Mononuclear cell (primary cell): ENCODE data around the gene MOV10. TPM values are rescaled to one million over a fixed set of nuclear protein-coding genes. Genes with fewer than 3 reads are reported as not detected.

Experiments
- H3K27me3 ChIP-seq: 2 replicates; pipeline ENCODE4 v1.6.0; 2011; ENCODE audit warnings: low read length, control low read depth; ENCODE audit not compliant: insufficient read depth
- H3K4me1 ChIP-seq: 2 replicates; pipeline ENCODE4 v1.5.1; 2011; ENCODE audit warnings: mild to moderate bottlenecking, low read length, control low read depth; ENCODE audit not compliant: insufficient read depth
- H3K4me3 ChIP-seq: 2 replicates; pipeline ENCODE4 v1.5.1; 2011; ENCODE audit warnings: mild to moderate bottlenecking, low read length, moderate library complexity
- H3K9me3 ChIP-seq: 2 replicates; pipeline ENCODE4 v1.5.1; 2011; ENCODE audit warnings: low read depth, mild to moderate bottlenecking, control low read depth, low read length
- total RNA-seq: library from RNA; depleted of rRNA; stranded (reverse); fragments of >200 nt; gene quantifications from one replicate; pipeline ENCODE4 v1.2.3, GENCODE V29; 2012

MOV10 gene
- total RNA-seq, 1 donor: 27.2 TPM

- no peaks in the 10 kb centered on the region for H3K4me1 ChIP-seq
- no peak overlapping the region for H3K4me3 ChIP-seq
- H3K27me3 ChIP-seq: no peaks in the 10 kb centered on the region
- H3K9me3 ChIP-seq: no peaks in the 10 kb centered on the region
These were observed 12.9 kb downstream of the MOV10 start for GRCh38 chr1:112687361-112687760.

DNA sequence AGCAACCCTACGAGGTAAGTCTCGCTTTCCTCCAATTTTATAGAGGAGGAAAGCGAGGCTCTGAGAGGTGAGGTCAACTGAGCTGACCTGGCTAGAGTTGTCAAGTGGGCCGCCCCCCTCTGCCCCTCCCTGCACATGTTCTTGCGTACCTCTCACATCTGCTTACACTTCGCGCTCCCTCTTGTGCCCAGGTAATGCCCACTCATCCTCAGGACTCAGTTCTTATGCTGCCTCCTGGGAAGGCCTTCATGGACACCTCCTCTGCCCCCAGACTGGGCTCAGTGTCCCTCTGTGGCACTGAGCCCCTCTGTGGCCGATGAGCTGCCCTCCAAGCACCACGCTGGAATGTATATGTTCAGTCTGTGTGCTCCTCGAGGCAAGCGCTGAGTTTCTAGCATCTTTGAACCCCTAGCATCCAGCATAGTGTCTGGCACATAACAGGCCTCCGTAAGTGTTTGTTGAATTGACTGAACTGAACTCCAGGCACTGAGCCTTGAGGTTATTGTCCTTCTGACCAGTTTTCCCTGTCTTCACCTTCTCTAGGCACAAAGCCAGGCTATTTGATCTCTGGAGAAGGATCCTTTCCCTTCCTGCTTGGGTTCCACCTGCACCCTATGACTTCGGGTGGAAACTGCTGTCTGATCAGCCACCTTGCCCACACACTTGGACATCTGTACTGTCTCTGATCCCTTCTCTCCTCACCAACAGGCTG lies 13.5 kb downstream of the MOV10 start:
- no peaks in the 10 kb centered on the region for H3K4me1 ChIP-seq
- H3K9me3 ChIP-seq: no peaks in the 10 kb centered on the region
- H3K27me3 ChIP-seq: no peaks in the 10 kb centered on the region
- H3K4me3 ChIP-seq: no peak overlapping the region

- Histone ChIP-seq H3K9me3 (no peaks in the 10 kb centered on the region), H3K27me3 (no peaks in the 10 kb centered on the region), H3K4me1 (no peaks in the 10 kb centered on the region), H3K4me3 (no peak overlapping the region)
These were observed 14.3 kb downstream of the MOV10 start for GRCh38 chr1:112688781-112689193.

GRCh38 chr1:112689196-112689841 lies 14.9 kb downstream of the MOV10 start:
- Histone ChIP-seq H3K4me3 (no peak overlapping the region), H3K9me3 (no peaks in the 10 kb centered on the region), H3K4me1 (no peaks in the 10 kb centered on the region), H3K27me3 (no peaks in the 10 kb centered on the region)

- no peaks in the 10 kb centered on the region for H3K27me3 ChIP-seq
- H3K4me1 ChIP-seq: no peaks in the 10 kb centered on the region
- H3K9me3 ChIP-seq: no peaks in the 10 kb centered on the region
- no peak overlapping the region for H3K4me3 ChIP-seq
These were observed 15.4 kb downstream of the MOV10 start for GRCh38 chr1:112689842-112690237.

GRCh38 chr1:112692681-112693080 lies 18.2 kb downstream of the MOV10 start:
- Histone ChIP-seq H3K9me3 (no peaks in the 10 kb centered on the region), H3K27me3 (no peaks in the 10 kb centered on the region), H3K4me1 (no peaks in the 10 kb centered on the region), H3K4me3 (no peak overlapping the region)

- no peaks in the 10 kb centered on the region for H3K4me1 ChIP-seq
- H3K9me3 ChIP-seq: no peaks in the 10 kb centered on the region
- no peaks in the 10 kb centered on the region for H3K27me3 ChIP-seq
- H3K4me3 ChIP-seq: no peak overlapping the region
These were observed 19.4 kb downstream of the MOV10 start for GRCh38 chr1:112693821-112694220.

DNA sequence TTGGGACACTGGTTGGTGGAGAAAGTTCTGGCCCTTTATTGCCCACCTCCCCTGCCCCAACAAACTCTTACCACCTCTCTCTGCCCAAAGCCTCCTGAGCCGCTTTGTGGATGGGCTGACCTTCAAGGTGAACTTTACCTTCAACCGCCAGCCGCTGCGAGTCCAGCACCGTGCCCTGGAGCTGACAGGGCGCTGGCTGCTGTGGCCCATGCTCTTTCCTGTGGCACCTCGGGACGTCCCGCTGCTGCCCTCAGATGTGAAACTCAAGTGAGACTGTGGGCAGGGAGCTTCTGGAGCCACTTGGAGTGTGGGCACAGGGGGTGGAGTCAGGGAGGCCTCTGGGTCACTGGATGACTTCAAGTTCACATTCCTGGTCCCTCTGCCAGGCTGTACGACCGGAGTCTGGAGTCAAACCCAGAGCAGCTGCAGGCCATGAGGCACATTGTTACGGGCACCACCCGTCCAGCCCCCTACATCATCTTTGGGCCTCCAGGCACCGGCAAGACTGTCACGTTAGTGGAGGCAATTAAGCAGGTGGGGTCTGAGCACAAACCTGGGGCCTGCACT lies 20.0 kb downstream of the MOV10 start:
- Histone ChIP-seq H3K4me1 (peaks cover 2% of the 10 kb centered on the region), H3K4me3 (no peak overlapping the region), H3K9me3 (no peaks in the 10 kb centered on the region), H3K27me3 (no peaks in the 10 kb centered on the region)

DNA sequence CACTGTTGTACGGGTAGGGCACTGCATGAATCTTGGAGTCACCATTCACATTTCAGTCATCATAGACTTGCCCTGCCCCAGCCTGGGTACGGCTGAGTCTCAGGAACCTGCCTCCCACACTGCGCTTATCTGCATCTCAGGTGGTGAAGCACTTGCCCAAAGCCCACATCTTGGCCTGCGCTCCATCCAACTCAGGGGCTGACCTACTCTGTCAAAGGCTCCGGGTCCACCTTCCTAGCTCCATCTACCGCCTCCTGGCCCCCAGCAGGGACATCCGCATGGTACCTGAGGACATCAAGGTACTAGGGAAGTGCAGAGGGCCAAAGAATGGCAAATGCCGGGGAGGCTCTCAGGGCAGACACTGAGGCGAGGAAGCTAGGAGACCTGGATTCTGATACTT lies 20.8 kb downstream of the MOV10 start:
- no peak overlapping the region for H3K4me3 ChIP-seq
- H3K9me3 ChIP-seq: no peaks in the 10 kb centered on the region
- no peaks in the 10 kb centered on the region for H3K27me3 ChIP-seq
- peaks cover 10% of the 10 kb centered on the region for H3K4me1 ChIP-seq

DNA sequence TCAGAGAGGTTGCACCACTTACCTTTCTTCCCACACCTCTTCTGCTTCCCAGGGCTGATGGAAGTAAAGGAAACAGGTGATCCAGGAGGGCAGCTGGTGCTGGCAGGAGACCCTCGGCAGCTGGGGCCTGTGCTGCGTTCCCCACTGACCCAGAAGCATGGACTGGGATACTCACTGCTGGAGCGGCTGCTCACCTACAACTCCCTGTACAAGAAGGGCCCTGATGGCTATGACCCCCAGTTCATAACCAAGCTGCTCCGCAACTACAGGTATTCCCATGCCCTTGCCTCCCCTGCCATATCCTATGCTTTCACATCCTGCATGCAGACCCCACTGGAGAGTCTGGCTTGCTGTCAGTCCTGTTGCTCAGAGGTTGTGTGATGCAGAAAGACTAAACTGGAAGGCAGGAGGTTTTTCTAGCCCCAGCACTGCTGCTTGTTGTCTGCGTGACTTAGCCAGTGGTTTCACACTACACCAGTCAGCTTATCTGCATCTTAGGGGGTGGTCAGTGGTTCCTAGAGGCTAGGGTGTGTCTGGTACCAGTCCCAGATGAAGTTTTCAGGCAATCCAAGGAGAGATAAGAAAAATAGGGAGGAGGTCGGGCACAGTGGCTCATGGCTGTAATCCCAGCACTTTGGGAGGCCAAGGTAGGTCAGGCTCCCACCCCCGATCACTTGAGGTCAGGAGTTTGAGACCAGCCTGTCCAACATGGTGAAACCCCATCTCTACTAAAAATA lies 22.3 kb downstream of the MOV10 start:
- Histone ChIP-seq H3K27me3 (no peaks in the 10 kb centered on the region), H3K4me1 (peaks cover 24% of the 10 kb centered on the region), H3K4me3 (no peak overlapping the region), H3K9me3 (no peaks in the 10 kb centered on the region)

GRCh38 chr1:112697781-112698201 lies 23.3 kb downstream of the MOV10 start:
- Histone ChIP-seq H3K4me3 (no peak overlapping the region), H3K27me3 (no peaks in the 10 kb centered on the region), H3K4me1 (peaks cover 35% of the 10 kb centered on the region), H3K9me3 (no peaks in the 10 kb centered on the region)

DNA sequence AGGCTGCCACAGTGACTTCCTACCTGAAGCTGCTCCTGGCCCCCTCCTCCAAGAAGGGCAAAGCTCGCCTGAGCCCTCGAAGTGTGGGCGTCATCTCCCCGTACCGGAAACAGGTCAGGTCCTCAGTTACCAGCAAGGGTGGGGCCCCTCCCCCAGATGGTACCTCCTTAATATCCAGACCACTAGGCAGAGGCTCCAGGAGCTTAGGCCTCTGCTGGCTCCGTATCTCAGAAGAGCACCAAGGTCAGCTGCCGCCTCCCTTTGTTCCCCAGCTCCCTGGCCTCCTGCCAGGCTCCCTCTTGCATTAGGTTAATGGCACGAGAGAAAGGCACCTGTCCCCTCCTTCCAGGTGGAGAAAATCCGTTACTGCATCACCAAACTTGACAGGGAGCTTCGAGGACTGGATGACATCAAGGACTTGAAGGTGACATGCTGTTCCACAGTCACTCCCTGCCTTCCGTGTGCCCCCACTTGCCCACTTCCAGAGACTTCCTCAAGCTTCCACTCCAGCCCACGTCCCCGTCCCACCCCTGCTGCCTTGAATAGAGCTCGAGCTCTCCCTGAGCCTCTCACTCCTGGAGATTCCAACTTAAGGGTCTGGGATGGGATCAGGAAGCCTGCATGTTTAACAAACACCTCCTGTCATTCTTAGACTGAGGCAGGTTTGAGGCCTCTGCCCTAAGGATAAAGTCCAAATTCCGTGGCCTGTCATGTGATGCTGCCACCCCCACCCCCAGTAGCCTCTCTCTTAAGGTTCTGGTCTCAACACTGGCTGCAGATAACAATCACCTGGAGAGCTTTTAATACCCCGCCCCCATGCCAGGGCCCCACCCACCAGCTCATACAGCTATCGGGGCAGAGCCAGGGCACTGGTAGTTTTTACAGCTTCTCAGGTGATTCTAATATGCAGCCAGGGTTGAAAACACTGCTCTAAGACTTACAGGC lies 24.2 kb downstream of the MOV10 start:
- peaks cover 38% of the 10 kb centered on the region for H3K4me1 ChIP-seq
- H3K27me3 ChIP-seq: no peaks in the 10 kb centered on the region
- no peak overlapping the region for H3K4me3 ChIP-seq
- no peaks in the 10 kb centered on the region for H3K9me3 ChIP-seq

- Histone ChIP-seq H3K4me1 (peaks cover 48% of the 10 kb centered on the region), H3K4me3 (no peak overlapping the region), H3K9me3 (no peaks in the 10 kb centered on the region), H3K27me3 (no peaks in the 10 kb centered on the region)
These were observed 25.1 kb downstream of the MOV10 start for GRCh38 chr1:112699425-112700144.
